Neural progenitor cell (in vitro differentiated cells): ENCODE results near the gene LILRB2. TPM values are rescaled to one million over a fixed set of nuclear protein-coding genes. Genes with fewer than 3 reads are reported as not detected.
A peak's percentile ranks its signal among the peaks of the same experiment; 100 is the strongest.
"Not testable (repeated sequence)": the region's sequence is repeated elsewhere in the genome, so short reads cannot be mapped to it uniquely, and the experiment has no call there.

Source experiments
- DNase-seq: peaks from one replicate; pipeline ENCODE4 v3.0.0-alpha.2; 2016; ENCODE audit warnings: low spot score
- H2AFZ ChIP-seq: fragments of 200-600 bp; sonication (generic); replicated peaks from 2 replicates; pipeline ENCODE4 v1.6.1; 2016; ENCODE audit warnings: antibody characterized with exemption
- H3F3A ChIP-seq: fragments of 200-600 bp; sonication (generic); 2 replicates; pipeline ENCODE4 v1.6.1; 2016; ENCODE audit warnings: antibody characterized with exemption, low read depth
- H3K27ac ChIP-seq: fragments of 200-600 bp; sonication (generic); 2 replicates; pipeline ENCODE4 v1.5.1; 2016; ENCODE audit warnings: mild to moderate bottlenecking
- H3K27me3 ChIP-seq: fragments of 200-600 bp; sonication (generic); 2 replicates; pipeline ENCODE4 v1.6.1; 2016; ENCODE audit warnings: mild to moderate bottlenecking, moderate library complexity
- H3K36me3 ChIP-seq: fragments of 200-600 bp; sonication (generic); 2 replicates; pipeline ENCODE4 v1.5.1; 2016
- H3K4me1 ChIP-seq: fragments of 200-600 bp; sonication (generic); 2 replicates; pipeline ENCODE4 v1.6.1; 2016; ENCODE audit warnings: mixed run types
- H3K4me2 ChIP-seq: fragments of 200-600 bp; sonication (generic); 2 replicates; pipeline ENCODE4 v1.6.1; 2016
- H3K4me3 ChIP-seq: fragments of 200-600 bp; sonication (generic); 2 replicates; pipeline ENCODE4 v1.5.1; 2016
- H3K79me2 ChIP-seq: fragments of 200-600 bp; sonication (generic); 2 replicates; pipeline ENCODE4 v1.6.1; 2016; ENCODE audit warnings: low read depth
- H3K9ac ChIP-seq: fragments of 200-600 bp; sonication (generic); 2 replicates; pipeline ENCODE4 v1.6.1; 2016
- H3K9me3 ChIP-seq: fragments of 200-600 bp; sonication (generic); 2 replicates; pipeline ENCODE4 v1.5.1; 2016; ENCODE audit warnings: low read depth
- H4K20me1 ChIP-seq: fragments of 200-600 bp; sonication (generic); 2 replicates; pipeline ENCODE4 v1.6.1; 2016; ENCODE audit warnings: low read depth
- H3K27ac Mint-ChIP-seq: 3 replicates; pipeline ENCODE4 v1.8.0; 2021; ENCODE audit warnings: mixed read lengths
- H3K27me3 Mint-ChIP-seq: 2 replicates; pipeline ENCODE4 v1.8.0; 2022; ENCODE audit warnings: low read depth, mild to moderate bottlenecking, inconsistent platforms, moderate library complexity, mixed read lengths; ENCODE audit not compliant: insufficient read depth
- H3K36me3 Mint-ChIP-seq: 3 replicates; pipeline ENCODE4 v1.8.0; 2021; ENCODE audit warnings: mixed read lengths
- H3K4me1 Mint-ChIP-seq: 3 replicates; pipeline ENCODE4 v1.8.0; 2021; ENCODE audit warnings: mixed read lengths
- H3K4me3 Mint-ChIP-seq: 3 replicates; pipeline ENCODE4 v1.8.0; 2021; ENCODE audit warnings: mild to moderate bottlenecking, moderate library complexity, mixed read lengths
- H3K9me3 Mint-ChIP-seq: 3 replicates; pipeline ENCODE4 v1.8.0; 2020; ENCODE audit warnings: mixed read lengths
- CTCF ChIP-seq: fragments of 200-600 bp; sonication (generic); IDR thresholded peaks from 2 replicates; pipeline ENCODE4 v1.5.1; 2017; ENCODE audit warnings: antibody characterized with exemption, mild to moderate bottlenecking
- EZH2 ChIP-seq: fragments of 200-600 bp; sonication (generic); IDR thresholded peaks from 2 replicates; pipeline ENCODE4 v1.6.1; 2017; ENCODE audit warnings: antibody characterized with exemption, mild to moderate bottlenecking, moderate library complexity
- EZH2phosphoT487 ChIP-seq: fragments of 200-600 bp; sonication (generic); IDR thresholded peaks from 2 replicates; pipeline ENCODE4 v1.6.1; 2017; ENCODE audit warnings: antibody characterized with exemption
- total RNA-seq: library from RNA; depleted of rRNA; stranded (reverse); fragments of >200 nt; gene quantifications from 2 replicates; pipeline ENCODE4 v1.2.3, GENCODE V29; 2015; ENCODE audit warnings: low replicate concordance

The LILRB2 gene
- total RNA-seq, 1 donor from 2014 or later: not detected

- Mint-ChIP-seq H3K27ac (peak overlapping the region; percentile 78), H3K27me3 (peaks cover 12% of the 10 kb centered on the region)
- H3F3A ChIP-seq, H3K36me3 Mint-ChIP-seq, H3K27ac ChIP-seq, H3K4me1 ChIP-seq, H3K36me3 ChIP-seq, H4K20me1 ChIP-seq, H3K9me3 ChIP-seq, H3K9ac ChIP-seq, DNase-seq, H3K4me3 Mint-ChIP-seq, H3K4me1 Mint-ChIP-seq, H3K4me3 ChIP-seq, H2AFZ ChIP-seq, H3K79me2 ChIP-seq, H3K9me3 Mint-ChIP-seq, H3K4me2 ChIP-seq: not testable (repeated sequence)
- H3K27me3 ChIP-seq: peaks cover 34% of the 10 kb centered on the region
Observed at GRCh38 chr19:54239491-54240371, 41.2 kb downstream of the LILRB2 start.

- Histone ChIP-seq H3K79me2 (no peaks in the 10 kb centered on the region), H3K9me3 (no peaks in the 10 kb centered on the region), H3K27ac (no peak overlapping the region), H3K27me3 (peaks cover 79% of the 10 kb centered on the region), H2AFZ (no peak overlapping the region), H4K20me1 (no peaks in the 10 kb centered on the region), H3K9ac (no peak overlapping the region), H3K4me2 (no peak overlapping the region), H3F3A (no peaks in the 10 kb centered on the region), H3K4me3 (no peak overlapping the region), H3K4me1 (no peaks in the 10 kb centered on the region), H3K36me3 (no peaks in the 10 kb centered on the region)
- no peaks in the 10 kb centered on the region for H3K4me1 Mint-ChIP-seq
- no peak for DNase-seq
- TF ChIP-seq EZH2phosphoT487: no peak
- no peak for TF ChIP-seq CTCF
- TF ChIP-seq EZH2: no peak
- H3K36me3 Mint-ChIP-seq: no peaks in the 10 kb centered on the region
- H3K4me3 Mint-ChIP-seq: no peak overlapping the region
- peaks cover 7% of the 10 kb centered on the region for H3K27me3 Mint-ChIP-seq
- H3K27ac Mint-ChIP-seq: no peak overlapping the region
- H3K9me3 Mint-ChIP-seq: peaks cover 17% of the 10 kb centered on the region
Observed at GRCh38 chr19:54233941-54234340, 47.0 kb downstream of the LILRB2 start.

- H3K9ac ChIP-seq: no peak overlapping the region
- H3F3A ChIP-seq: no peaks in the 10 kb centered on the region
- H3K36me3 Mint-ChIP-seq: no peaks in the 10 kb centered on the region
- no peaks in the 10 kb centered on the region for H3K36me3 ChIP-seq
- no peaks in the 10 kb centered on the region for H4K20me1 ChIP-seq
- H3K4me2 ChIP-seq: no peak overlapping the region
- H3K4me3 Mint-ChIP-seq: no peak overlapping the region
- no peak overlapping the region for H3K4me3 ChIP-seq
- H3K27me3 Mint-ChIP-seq: peaks cover 3% of the 10 kb centered on the region
- H3K9me3 Mint-ChIP-seq: peaks cover 20% of the 10 kb centered on the region
- peak overlapping the region; percentile 23 for H3K27ac Mint-ChIP-seq
- peak; percentile 90 for DNase-seq
- no peaks in the 10 kb centered on the region for H3K4me1 ChIP-seq
- peak overlapping the region; percentile 81 for H2AFZ ChIP-seq
- no peaks in the 10 kb centered on the region for H3K4me1 Mint-ChIP-seq
- H3K27me3 ChIP-seq: peaks cover 64% of the 10 kb centered on the region
- H3K79me2 ChIP-seq: no peaks in the 10 kb centered on the region
- TF ChIP-seq CTCF (peak; percentile 98), EZH2 (no peak)
- H3K27ac ChIP-seq: no peak overlapping the region
- no peaks in the 10 kb centered on the region for H3K9me3 ChIP-seq
Observed at GRCh38 chr19:54231077-54231931, 49.6 kb downstream of the LILRB2 start.
